ENCODE data around the gene DSG4.

DNA sequence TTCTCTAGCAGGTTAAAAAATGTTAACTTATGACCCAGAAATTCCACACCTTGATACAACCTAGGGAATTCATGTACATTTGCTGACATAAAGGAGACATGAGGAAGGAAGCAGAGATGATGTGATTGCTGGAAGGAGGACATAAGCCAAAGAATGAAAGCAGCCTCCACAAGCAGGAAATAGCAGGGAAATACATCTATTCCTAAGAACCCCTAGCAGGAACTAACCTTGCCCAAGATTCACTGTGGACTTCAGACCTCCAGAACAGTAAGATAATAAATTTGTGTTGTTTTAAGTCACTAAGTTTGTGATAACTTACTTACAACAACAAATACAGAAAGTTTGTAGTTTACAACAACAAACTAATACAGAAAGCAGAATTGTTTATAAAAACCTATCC is 4.6 kb upstream of the DSG4 start:
- TF ChIP-seq, protein P1, sequence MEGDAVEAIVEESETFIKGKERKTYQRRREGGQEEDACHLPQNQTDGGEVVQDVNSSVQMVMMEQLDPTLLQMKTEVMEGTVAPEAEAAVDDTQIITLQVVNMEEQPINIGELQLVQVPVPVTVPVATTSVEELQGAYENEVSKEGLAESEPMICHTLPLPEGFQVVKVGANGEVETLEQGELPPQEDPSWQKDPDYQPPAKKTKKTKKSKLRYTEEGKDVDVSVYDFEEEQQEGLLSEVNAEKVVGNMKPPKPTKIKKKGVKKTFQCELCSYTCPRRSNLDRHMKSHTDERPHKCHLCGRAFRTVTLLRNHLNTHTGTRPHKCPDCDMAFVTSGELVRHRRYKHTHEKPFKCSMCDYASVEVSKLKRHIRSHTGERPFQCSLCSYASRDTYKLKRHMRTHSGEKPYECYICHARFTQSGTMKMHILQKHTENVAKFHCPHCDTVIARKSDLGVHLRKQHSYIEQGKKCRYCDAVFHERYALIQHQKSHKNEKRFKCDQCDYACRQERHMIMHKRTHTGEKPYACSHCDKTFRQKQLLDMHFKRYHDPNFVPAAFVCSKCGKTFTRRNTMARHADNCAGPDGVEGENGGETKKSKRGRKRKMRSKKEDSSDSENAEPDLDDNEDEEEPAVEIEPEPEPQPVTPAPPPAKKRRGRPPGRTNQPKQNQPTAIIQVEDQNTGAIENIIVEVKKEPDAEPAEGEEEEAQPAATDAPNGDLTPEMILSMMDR (IDR thresholded peaks at IDR 0.05; ENCODE audit: insufficient read depth, low read depth, low read length), result no peak
- TF ChIP-seq EZH2 (IDR thresholded peaks at IDR 0.05; ENCODE audit: insufficient read depth, low read length), result no peak

Data from astrocyte (in vitro differentiated cells and primary cell).